DMS153 (cell line): Measurements from ENCODE around the gene LYPD3.

ENCODE experiments used
- DNase-seq: peaks from one replicate; lab custom pipeline; 2025; lab: John Stamatoyannopoulos, UW

LYPD3 gene

DNA sequence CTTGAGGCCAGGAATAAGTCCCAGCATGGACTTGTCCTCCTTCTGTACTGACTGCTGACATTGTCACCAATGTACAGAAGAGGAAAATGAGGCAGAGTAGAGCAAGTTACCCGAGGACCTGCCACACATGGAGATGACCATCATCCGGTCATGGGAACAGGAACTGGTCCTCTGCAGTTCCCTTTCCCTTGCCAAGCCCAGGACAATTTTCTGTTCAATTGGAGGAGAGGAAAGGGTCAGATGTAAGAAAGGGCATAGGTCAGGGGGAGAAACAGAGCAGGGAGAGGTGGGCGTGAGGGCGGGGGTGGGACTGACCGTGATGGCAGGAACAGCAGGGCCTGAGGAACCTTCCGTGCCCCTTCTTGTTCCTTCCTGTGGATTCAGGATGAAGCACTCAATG is 20.5 kb upstream of the LYPD3 start:
- DNase-seq: no peak

DNA sequence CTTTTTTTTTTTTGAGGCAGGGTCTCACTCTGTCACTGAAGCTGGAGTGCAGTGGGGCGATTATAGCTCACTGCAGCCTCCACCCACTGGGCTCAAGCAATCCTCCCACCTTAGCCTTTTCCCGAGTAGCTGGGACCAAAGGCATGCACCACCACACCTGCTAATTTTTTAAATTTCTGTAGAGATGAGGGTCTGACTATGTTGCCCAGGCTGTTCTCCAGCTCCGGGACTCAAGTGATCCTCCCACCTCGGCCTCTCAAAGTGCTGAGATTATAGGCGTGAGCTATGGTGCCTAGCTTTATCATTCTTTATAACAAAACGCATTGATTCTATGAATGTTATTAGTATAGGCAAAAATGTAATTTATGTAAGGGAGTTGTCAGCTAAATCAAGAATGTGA is 17.9 kb upstream of the LYPD3 start:
- no peak for DNase-seq

DNA sequence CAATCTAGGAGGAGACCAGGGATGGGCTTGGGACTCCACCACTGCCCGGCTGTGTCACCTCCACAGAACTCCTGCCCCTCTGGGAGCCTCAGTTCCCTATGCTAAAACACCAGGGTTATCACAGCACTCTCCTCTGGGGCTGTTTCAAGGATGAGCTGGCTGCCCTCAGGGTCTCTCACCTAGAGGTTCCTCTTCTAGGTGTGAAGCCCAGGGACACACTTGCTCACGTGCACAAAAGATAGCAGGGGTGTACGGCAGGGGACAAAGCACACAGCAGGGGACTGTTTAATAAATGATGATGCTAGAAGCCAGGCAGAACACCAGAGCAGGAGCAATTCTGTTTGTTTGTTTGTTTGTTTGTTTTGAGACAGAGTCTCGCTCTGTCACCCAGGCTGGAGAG is 16.8 kb upstream of the LYPD3 start:
- no peak for DNase-seq

DNA sequence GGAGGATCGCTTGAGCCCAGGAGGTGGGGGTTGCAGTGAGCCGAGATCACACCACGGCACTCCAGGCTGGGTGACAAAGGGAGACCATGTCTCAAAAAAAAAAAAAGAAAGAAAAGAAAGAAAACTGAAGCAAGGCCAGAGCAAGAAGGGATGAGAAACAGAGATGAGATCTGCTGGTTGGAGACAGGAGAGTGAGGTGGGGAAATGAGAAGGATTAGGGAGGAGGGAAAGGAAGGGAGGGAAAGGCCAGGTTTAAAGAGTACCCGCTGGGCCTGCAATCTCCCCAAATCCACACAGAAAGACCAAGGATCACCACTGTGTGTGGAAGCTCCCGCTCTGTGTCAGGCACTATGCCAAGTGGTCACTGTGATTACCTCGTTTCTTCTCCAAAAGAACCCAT is 16.3 kb upstream of the LYPD3 start:
- no peak for DNase-seq

DNA sequence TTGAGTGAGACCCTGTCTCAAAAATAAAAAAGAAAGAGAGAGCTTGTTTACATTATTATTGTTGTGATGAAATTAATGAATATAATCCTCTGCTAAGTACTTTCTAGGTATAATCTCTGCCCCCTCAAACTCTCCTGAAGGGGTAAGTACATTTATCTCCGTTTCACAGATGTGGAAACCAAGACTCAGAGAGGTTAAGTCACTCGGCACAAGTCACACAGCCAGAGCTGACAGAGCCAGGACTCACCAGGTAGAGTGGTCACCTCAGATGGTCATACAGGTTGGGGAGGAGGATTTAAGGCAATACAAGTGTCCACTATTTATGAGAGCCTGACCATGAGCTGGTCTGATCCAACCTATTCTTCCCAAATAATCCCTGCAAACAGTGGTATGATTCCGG is 15.2 kb upstream of the LYPD3 start:
- no peak for DNase-seq

DNA sequence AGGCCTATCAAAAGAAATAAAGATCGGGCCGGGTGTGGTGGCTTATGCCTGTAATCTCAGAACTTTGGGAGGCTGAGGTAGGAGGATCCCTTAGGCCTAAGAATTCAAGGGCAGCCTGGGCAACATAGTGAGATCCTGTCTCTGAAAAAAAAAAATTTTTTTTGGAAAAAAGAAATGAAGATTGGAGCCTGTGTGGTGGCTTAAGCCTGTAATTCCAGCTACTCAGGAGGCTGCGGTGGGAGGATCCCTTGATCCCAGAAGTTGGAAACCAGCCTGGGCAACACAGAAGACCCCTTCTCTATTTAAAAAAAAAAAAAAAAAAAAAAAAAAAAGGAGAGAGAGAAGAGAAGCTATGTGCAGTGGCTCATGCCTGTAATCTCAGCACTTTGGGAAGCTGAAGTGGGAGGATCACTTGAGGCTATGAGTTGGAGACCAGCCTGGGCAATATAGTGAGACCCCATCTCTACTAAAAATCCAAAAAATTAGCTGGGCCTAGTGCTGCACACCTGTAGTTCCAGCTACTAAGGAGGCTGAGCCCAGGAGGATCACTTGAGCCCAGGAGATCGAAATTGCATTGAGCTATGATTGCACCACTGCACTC is 14.7 kb upstream of the LYPD3 start:
- no peak for DNase-seq

DNA sequence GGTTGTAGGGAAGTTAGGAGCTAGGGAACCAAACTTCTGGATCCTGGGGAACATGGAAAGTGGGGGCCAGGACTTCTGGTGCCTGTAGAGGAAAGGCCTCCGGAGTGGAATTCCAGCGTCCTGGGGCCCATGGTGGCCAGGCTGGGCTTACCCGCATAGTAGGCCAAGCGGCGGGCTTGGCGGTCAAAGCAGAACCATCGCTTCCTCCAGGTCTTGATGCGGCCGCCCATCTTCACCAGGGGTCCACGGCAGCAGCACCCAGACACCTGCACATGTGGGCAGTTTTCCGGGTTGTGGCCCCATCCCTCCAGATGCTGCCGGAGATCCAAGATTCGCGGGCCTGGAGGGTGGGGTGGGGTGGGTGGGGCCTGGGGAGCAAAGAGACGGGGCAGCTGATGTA is 13.8 kb upstream of the LYPD3 start:
- no peak for DNase-seq

DNA sequence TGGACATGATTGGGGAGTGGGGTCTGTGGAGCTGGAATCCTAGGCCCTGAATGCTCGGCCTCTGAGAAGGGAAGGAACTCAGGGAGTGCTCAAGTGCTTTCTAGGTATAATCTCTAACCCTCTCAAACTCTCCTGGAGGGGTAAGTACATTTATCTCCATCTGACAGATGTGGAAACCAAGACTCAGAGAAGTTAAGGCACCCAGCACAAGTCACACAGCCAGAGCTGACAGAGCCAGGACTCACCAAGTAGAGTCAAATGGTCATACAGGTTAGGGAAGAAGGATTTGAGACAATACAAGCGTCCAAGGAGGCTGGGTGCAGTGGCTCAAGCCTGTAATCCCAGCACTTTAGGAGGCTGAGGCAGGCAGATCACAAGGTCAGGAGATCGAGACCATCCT is 12.9 kb upstream of the LYPD3 start:
- DNase-seq: no peak

DNA sequence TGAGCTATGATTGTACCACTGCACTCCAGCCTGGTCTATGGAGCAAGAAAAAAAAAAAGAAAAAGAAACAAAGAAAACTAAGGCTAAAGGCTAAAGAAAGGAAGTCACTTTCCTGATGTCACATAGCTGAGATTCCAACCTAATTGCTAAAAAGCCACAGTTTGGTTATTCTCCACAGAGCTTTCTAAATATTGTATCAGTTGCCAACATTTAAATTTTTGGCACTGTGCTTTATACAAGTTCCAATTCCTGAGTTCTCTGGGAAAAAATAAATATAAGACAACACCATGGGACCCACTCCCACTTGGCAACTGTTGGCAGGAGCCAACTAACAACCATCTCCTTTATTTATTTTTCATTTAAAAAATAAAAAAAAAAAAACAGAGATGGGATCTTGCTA is 11.2 kb upstream of the LYPD3 start:
- no peak for DNase-seq

DNA sequence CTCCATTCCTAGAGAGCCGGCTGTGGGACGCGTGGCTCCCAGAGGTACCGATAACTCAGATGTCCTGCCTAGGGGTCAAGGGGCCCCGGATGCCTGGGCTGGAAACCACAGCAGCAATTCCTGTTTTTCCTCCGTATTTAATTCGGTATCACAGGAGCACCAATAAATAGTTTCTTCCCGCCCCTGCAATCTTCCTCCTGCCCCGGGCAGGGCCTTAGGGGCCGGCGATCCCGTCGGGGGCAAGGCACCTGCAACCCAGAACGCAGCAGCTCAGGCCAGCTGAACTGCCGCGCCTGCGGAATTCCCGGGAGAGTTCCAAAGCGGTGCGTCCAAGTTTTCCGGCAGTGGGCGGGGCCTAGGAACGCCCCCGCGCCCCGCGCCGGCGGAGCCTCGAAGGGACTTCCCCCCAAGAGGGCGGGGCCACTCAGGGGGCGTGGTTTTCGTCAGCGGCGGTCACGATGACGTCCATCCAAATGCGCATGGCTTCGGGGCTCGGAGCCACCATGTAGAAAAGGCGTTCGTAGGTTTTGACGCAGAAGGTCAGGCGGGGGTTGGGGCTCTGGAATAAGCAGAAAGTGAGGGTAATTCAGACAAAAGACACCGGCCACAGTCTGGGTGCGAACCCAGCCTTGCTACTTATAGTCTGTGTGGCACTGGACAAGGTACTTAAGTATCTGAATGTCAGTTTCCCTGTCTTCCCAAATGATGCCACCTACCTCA is 9.7 kb upstream of the LYPD3 start:
- peak; percentile 84 for DNase-seq

DNA sequence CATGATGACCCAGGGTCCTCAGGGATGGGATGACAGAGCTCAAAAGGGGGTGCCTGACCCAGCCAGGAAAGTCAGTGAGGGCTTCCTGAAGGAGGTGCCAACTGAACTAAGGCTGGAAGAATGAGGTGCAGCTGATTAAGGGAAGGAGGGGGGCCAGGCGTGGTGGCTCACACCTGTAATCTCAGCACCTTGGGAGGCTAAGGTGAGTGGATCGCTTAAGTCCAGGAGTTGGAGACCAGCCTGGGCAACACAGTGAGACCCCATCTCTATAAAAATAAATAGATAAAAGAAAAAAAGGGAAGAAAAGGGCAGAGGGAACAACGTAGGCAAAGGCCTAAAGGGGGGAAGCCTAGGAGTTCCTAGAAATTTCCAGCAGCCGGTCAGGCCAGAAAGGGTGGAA is 9.1 kb upstream of the LYPD3 start:
- DNase-seq: no peak

DNA sequence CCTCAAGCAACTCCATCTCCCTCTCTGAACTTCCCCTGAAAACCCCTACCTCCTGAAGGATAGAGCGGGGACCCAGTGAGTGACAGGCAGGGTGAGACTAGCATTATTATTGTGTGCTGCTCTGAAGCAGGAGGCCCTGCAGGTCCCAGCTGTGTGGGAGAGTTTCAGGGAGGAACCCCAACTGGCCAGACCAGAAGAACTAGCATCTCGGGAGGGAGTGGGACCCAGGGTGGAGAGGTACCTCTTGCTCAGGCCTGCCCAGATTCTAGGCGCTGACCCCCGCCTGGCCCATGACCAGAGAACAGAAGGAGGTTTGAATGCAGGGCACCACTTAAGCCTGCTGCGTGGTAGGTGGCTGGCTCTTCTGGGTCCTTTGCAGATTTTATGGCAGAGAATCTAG is 5.7 kb upstream of the LYPD3 start:
- DNase-seq: no peak

DNA sequence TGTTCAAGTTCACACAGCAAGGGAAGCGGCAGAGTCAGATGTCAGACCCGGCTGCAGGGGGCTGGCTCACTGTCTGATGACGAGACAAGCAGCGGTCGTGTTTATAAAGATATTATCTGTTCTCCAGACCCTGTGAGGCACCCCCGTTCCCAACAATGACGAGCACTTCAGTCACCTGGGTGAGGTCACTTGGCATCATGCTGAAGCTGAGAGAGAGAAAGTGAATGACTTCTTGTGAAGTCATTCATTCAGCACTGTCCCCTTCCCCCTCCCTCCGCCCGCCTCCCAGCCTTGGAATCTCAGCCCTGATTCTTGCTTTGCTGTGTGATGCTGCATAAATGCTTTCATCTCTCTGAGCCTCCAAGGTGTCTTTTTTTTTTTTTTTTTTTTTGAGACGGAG is 4.9 kb upstream of the LYPD3 start:
- DNase-seq: no peak

DNA sequence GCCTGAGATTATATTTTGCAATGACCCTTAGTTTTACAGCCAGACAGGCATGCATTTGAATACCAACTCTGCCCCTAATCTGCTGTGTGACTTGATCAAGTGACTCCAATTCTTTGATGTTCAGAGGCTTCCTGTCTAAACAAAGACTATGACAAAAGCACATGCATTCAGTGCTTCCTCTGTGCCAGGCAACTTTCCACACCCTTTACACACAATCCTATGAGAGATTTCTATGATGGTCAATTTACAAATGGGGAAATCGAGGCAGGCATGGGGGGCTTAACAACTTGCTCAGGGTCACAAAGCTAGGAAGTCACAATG is 3.7 kb upstream of the LYPD3 start:
- no peak for DNase-seq

DNA sequence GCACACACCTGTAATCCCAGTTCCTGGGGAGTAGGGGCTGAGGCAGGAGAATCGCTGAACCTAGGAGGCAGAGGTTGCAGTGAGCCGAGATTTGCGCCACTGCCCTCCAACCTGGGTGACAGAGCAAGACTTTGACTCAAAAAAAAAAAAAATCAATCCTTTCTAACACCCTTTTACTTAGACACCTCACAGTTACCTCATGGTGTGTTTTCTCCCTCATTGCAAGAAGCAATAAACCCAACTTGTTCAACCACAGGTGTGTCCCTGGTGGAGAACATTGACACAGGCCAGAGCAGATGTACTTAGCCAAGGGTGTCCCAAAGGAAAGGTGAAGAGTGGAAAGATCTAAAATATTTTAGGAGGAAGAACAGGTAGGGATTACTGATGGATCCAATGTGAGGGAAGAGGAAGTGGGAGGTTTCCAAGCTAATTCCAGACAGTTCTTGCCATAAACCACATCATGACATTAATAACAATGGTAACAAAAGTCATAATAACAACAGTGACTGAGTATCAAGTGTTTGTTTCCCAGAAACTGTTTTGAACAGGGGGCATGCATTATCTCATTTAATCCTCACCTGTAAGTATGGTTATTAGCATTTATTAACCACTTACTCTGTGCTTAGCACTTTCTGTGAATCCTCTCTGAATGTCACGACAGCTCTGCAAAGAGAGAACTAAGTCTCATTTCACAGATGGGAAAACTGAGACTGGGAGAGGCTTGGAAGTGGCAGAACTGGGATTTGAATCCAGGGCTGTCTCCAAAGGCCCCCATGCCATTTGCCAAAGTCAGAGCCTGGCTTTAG is 3.1 kb upstream of the LYPD3 start:
- no peak for DNase-seq

DNA sequence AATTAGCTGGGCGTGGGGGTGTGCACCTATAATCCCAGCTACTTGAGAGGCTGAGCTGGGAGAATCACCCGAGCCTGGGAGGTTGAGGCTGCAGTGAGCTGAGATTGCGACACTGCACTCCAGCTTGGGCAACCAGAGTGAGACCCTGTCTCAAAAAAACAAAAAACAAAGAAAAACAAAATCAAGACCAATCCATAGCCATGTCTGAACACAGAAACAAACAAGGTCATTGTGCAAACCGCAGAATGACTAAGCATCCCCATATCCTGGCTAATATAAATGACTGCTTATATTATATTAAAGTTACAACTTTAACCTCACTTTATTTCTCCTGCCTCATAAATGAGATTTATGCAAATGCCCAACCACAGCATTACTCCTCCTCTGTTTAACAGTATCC is 2.3 kb upstream of the LYPD3 start:
- no peak for DNase-seq

DNA sequence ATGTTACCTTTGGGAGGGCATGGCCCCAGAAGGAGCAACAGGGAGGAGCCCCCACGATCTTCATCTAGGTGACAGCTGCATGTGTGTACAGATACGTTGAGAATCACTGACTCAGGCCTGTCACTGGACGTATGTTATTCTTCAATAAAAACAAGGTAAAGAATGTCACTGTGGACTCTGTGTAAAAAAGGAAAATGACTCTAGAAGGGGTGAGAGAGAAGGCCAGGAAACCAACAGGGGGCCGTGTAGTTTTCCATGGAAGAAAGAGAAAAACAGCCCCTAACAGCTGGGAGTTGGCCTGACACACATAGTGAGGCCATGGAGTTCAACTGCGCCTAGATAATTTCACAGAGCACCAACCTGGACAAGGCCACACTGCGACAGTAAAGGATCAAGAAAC is 1.9 kb upstream of the LYPD3 start:
- DNase-seq: no peak

DNA sequence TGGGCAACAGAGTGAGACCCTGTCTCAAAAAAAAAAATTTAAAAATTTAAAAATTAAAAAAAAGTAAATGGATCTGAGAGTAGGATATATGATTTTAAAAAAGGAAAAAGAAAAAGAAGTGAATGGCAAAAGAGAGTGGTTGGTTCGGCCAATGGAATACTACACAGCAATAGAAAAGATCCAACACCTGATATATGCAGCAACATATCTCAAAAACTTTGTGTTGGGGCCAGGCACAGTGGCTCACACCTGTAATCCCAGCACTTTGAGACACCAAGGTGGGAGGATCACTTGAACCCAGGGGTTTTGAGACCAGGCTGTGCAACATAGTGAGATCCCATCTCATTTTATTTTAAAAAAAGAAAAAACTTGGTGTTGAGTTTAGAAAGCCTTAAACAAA is 1.4 kb upstream of the LYPD3 start:
- DNase-seq: no peak

DNA sequence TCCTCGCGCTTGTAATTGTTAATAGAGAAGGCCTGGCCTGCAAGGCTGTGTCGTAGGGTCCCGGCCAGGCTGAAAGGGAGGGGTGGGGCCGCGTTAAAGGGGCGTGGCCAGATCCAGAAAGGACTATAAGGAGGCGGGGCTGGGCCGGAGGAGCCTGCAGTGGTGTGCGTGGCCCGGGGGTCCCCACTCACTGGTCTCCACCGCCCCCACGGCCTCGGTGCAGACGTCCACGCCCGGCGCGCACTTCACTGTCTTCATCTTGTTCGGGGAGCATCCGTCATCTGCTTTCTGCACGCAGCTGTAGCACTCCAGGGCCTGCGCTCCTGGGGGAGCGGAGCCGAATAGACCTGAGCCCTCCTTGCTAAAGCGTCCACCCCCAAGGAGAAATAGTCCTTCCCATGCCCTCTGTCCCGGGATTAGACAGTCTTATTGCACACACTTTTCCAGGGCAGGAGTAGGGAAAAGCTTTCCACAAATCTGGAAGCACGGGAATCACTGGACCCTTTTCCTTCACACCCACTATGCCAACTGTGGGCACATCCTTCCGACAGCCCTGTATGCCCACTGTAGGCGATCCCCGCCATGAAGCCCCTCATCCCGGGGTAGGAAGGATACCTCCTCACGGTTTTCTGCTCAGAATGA is 1.2 kb downstream of the LYPD3 start:
- no peak for DNase-seq

DNA sequence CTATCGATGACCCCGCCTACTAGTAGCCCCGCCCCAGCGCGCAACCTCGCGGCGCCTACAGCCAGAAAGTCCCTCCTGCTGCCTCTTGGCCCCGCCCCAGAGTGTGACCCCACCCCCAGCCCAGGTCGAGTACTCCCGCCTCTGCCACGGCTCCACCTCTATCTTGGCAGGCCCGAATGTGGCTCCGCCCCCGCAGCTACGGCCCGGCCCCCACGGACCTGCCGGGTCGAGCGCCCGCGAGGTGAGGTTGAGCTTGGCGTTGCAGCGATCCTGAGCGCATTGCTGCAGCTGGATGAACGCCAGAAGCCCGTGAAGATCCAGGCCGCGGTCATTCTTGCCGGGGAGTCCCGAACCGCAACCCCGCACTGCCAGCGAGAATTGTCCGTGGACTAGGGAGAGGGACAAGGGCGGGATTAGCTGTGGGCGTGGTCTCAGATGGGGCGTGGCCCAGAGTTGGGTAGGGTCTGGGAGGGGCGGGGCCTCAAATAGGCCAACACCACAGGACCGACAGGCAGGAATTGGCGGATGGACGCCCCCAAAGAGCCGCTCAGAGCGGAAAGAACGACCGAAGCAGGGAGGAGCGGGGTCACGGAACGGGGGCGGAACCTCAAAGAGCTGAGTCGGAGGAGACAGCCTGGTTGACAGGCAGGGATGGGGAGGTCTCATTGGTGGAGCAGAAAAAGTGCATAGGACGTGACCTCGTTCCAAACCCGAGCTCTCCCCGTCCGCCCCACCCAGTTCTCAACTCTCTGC is 1.9 kb downstream of the LYPD3 start:
- DNase-seq: peak; percentile 91

DNA sequence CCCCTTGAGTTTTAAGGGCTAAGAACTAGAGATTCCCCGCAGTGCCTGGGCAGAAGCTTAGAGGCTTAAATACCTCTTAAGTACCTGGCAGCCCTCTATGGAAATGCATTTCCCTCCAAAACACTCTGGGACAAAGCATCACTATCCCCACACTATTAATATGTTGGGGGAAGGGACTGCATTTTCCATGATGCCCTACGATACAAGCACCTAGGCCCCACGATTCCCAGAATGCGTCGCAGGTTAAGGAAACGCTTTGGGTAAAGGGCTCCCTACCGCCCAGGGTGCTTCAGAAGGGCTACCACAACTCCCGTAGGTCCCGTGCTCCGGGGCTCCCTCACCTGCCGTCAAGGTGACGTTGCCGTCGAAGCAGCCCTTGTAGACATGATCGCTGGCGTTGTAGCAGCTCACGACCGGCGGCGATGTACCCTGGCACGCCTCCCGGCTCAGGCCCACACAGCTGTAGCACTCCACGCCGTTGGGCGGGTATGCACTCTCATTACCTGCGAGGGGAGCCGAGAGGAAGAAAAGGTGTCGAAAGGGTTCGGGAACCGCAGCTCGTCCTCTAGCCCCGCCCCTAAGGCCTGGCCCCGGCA is 2.5 kb downstream of the LYPD3 start:
- DNase-seq: no peak

DNA sequence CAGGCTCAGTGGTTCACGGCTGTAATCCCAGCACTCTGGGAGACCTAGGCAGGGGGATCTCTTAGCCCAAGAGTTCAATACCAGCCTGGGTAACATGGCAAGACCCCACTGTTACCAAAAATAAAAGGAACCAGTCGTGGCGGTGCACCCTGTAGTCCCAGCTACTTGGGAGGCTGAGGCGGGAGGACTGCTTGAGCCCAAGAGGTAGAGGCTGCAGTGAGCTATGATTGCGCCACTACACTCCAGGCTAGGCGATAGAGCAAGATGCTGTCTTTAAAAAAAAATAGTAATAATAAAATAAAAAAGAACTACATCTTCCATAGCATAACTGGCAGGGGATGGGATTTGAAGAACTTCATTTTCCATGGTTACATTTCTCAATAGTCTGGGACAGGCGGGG is 3.0 kb downstream of the LYPD3 start:
- no peak for DNase-seq
